GM19035 (cell line): Measurements from ENCODE around the gene DUXB.

Experiments used
- ATAC-seq: cut with Tn5 transposase; IDR thresholded peaks from one replicate; pipeline ENCODE4 v1.9.1; 2021; ENCODE audit not compliant: unreplicated experiment

DUXB gene

DNA sequence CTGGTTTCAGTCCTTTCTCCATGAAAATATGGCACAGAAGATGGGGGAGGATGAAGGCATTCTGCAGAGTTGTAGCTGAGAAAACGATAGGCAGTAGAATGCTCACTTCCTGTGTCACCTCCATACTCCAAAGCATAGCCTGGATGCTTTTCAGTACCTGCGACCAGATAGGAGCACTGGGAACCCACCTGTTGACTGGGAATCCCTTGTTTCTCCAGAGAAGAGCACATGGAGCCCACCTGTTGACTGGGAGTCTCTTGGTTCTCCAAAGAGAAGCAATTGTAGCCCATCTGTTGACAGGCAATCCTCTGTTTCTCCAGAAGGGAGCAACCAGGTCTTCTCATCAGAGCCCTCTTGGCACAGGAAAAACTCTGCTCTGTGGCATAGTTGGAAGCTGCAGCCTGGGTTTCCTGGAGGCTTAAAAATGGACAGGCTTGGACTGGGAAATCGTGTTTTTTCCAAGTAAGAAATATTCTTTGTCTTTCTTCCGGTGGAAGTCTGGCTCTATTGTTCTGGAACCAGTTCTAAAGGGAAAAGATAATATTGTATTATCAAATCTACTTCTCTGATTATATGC lies 40.4 kb downstream of the DUXB start:
- no peak for ATAC-seq

GRCh38 chr16:75660321-75660720 lies 40.9 kb downstream of the DUXB start:
- no peak for ATAC-seq

GRCh38 chr16:75658175-75658574 lies 43.1 kb downstream of the DUXB start:
- no peak for ATAC-seq

- no peak for ATAC-seq
Observed at GRCh38 chr16:75653922-75654321, 47.3 kb downstream of the DUXB start.

- ATAC-seq: peak; percentile 40
Observed at GRCh38 chr16:75648265-75649076, 52.8 kb downstream of the DUXB start.

DNA sequence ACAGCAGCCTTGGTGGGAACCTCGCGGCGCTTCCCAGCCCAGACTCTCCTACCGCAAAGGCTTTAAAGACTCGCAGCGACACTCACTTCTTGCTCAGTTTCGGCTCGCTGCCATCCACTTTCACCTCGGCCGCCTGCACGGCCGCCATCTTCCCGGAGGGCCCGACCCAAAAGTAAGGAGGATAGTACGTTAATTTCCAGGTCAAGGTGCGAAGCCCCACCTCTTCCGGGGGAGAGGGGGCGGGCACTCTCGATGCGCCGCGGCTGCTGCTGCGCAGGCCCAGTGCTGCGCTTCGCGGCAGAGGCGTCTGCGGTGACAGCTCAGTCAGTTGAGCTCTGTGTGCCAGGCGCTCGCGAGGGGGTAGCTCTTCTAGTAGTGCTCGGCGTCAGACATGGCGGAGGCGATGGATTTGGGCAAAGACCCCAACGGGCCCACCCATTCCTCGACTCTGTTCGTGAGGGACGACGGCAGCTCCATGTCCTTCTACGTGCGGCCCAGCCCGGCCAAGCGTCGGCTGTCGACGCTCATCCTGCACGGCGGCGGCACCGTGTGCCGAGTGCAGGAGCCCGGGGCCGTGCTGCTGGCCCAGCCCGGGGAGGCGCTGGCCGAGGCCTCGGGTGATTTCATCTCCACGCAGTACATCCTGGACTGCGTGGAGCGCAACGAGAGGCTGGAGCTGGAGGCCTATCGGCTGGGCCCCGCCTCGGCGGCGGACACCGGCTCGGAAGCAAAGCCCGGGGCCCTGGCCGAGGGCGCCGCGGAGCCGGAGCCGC lies 53.6 kb downstream of the DUXB start, which contains the start of the genes KARS1 and TERF2IP:
Gene KARS1 (minus strand): TSS at position 174 of the 773 bp plus-strand sequence. CDS start 26 bp downstream, at position 148.
Gene TERF2IP (plus strand): TSS at position 282 of the 773 bp plus-strand sequence. CDS start 110 bp downstream, at position 392.
- ATAC-seq: peak; percentile 82

DNA sequence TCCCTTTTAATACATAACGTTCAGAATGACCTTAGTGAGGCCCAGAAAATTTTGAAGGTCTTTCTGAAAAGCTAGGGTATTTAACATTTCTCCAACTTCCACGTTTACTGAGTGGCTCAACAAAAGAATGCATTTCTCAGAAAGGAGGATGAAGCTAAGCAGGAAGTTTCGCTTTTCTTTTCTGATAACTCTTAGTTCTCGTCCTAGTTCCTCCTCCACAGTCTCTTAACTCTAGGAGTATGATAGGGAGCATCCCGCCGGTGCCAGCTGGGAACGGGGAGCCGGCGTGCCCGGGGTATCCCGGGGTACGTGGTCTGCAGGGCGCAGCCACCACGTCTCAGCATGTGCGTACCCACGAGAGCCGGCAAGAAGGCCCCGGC lies 54.2 kb downstream of the DUXB start:
- ATAC-seq: peak; percentile 21

GRCh38 chr16:75644240-75645012 lies 56.8 kb downstream of the DUXB start:
- ATAC-seq: no peak
